HG03457 (cell line): ENCODE data around the gene RHOU.
A peak's percentile ranks its signal among the peaks of the same experiment; 100 is the strongest.

Experiments
- ATAC-seq: cut with Tn5 transposase; IDR thresholded peaks from one replicate; pipeline ENCODE4 v1.9.1; 2021; ENCODE audit warnings: moderate number of reproducible peaks; ENCODE audit not compliant: unreplicated experiment

The RHOU gene

DNA sequence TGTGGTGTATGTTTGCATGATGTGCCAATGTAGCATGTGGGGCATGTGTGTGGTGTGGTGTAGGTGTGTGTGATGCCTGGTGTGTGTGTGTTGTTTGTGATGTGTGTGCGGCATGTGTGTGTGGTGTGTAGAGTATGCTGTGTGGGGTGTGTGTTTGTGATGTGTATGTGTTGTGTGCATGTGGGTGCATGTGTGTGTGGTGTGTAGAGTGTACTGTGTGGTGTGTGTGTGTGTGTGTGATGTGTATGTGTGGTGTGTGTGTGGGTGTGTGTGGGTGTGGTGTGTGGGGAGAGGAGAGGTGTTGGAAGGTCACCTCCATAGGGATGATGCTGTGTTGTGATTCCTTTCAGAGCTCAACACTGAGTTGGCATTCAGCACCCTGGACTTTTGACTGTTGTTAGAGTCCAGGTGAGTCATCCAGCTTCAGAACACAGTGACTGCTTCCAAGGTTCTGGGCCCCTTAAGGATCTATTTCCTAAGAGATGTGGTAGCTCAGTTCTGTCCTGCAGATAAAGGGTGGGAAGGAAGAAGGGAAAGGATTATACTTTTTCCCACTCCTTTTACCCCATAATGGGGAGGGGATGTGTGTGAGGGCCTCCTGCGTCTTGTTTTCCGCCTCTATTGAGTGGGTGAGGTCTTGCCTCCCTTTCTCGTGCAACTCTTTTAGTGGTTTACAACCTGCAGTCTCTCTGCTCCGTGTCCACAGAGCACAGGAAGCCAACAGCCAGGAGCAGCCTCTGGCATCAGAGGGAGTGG, 47.6 kb downstream of the RHOU start:
- no peak for ATAC-seq

DNA sequence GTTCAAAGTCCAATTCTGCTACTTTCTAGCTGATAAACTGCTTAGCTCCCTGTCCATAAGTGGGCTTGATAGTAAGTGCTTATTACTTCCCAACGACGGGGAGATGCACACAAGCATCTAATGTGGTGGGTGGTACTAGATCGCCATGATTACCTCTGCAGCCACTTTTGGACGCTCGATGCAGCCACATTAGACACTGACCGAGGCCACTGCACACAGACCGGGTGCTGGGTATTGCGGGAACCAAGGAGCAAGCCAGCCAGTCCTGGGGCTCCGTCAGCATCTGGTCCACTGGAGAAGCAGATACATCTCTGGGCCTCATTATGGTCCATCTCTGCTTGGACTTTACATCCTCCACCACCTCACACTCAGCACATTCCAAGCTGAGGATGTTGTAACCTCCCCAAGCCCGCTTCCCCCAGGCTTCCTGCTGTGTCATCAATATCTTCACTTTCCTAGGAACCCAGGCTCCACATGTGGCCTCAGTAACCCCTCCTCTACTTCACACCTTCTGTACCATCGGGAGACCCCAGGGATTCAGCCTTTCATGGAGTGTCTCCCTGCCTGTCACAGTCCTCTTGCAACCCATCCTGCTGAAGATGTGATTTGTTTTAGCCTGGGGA, 48.2 kb downstream of the RHOU start:
- ATAC-seq: no peak

- ATAC-seq: no peak
These were observed 48.9 kb downstream of the RHOU start for GRCh38 chr1:228784181-228784580.

GRCh38 chr1:228785366-228786330, 50.4 kb downstream of the RHOU start:
- ATAC-seq: no peak

- no peak for ATAC-seq
These were observed 51.3 kb downstream of the RHOU start for GRCh38 chr1:228786361-228787129.

GRCh38 chr1:228791791-228792190, 56.5 kb downstream of the RHOU start:
- no peak for ATAC-seq

DNA sequence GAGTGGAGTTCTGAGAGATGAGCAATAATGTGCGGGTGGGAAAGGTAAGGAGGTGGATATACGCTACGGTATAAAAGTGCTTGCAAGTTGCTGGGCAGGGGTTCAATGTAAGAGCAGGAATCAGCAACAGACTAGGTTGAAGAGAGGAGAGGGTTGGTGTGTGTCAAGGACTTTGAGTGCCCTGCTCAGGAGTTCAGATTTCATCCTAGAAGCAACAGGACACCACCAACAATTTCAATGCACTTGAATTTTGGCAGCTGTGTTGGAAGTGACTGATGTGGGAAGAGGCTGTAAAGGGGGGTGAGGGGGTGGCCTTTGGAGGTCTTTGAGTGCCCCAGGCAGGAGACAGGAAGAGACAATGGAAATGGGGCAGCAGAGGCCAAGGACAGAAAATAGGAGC, 57.3 kb downstream of the RHOU start:
- ATAC-seq: no peak

DNA sequence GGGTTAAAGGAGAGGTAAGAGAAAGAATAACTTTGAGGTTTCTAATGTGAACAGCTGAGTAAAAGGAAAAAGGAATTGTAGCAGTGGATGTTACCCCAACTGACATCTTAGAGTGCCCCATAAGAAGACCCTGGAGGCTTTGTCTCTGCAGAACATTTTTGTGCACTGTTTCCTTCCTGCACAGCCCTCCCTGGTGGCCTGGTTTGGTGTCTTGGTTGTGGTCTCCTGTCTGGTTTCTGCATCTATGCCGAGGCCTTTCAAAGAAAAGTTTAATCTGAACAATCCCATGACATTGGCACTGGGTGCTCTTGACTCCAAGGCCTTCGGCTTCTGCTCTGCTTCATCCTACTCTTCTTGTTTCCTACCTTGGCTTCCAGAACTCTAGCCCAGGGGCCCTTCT, 57.8 kb downstream of the RHOU start:
- ATAC-seq: no peak

- peak; percentile 54 for ATAC-seq
These were observed 58.9 kb downstream of the RHOU start for GRCh38 chr1:228794173-228794572.

DNA sequence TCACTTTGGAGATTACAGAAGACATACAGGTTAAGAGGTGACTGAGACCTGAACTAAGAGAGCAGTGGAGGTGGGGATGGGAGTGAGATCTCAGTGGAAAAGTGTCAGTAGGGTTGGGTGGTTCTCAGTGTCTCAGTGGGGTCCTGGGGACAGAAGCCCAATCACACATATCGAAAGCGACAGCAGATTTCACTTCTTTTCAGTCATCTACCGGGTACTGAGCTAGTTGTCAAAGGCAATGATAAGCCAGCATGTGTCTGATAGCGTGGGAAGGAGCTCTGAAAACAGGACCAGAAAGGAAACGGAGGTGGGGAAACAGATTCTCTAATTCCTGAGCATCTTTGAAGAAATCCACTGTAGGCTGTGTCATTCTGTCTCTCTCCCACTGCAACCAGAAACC, 59.5 kb downstream of the RHOU start:
- no peak for ATAC-seq

DNA sequence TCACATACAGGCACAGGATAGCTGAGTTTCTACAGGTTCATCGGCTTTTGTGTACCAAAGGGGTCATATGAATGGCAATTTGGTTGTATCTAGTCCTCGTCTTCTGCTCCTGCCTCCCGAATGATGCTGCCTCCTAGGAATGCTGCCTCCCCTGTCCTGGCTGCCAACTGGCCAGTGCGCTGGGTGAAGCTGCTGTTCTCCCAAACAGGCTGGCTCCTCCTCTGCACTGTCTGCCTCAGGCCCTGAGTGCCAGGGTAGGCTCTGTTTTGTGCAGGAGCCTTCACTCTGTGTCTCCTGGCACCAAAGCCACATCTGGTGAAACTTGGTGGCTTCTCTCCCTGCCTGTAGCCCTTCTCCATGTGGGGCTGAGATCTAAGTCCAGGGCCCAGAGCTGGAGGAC, 60.3 kb downstream of the RHOU start:
- no peak for ATAC-seq
